Activated T-cell treated with anti-CD3 and anti-CD28 coated beads, Interleukin-2, amount 50 U/mL, for 24 hours (primary cell): ENCODE results near the gene DMRTC2.

Experiments
- DNase-seq: peaks from one replicate; pipeline ENCODE4 v3.0.0-alpha.2; 2020
- H3K27ac Mint-ChIP-seq: 2 replicates; pipeline ENCODE4 v1.8.0; 2020; ENCODE audit warnings: mild to moderate bottlenecking, mixed read lengths
- H3K27me3 Mint-ChIP-seq: 2 replicates; pipeline ENCODE4 v1.8.0; 2020; ENCODE audit warnings: mixed read lengths
- H3K36me3 Mint-ChIP-seq: 2 replicates; pipeline ENCODE4 v1.8.0; 2020; ENCODE audit warnings: low read depth, mixed read lengths
- H3K4me1 Mint-ChIP-seq: 2 replicates; pipeline ENCODE4 v1.8.0; 2020; ENCODE audit warnings: low read depth, mixed read lengths
- H3K4me3 Mint-ChIP-seq: 2 replicates; pipeline ENCODE4 v1.8.0; 2020; ENCODE audit warnings: mild to moderate bottlenecking, moderate library complexity, mixed read lengths
- H3K9me3 Mint-ChIP-seq: 2 replicates; pipeline ENCODE4 v1.8.0; 2020; ENCODE audit warnings: mixed read lengths

Gene DMRTC2

DNA sequence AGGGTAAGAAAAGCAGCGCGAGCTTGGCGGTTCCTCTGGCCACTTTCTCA lies at the start of gene DMRTC2:
Gene DMRTC2, plus strand, starts transcription at position 42 of the 50 bp plus-strand sequence. CDS start 2,387 bp downstream, outside the sequence.
- no peak within 1 kb of the TSS for H3K4me3 Mint-ChIP-seq
- H3K36me3 Mint-ChIP-seq = no peaks in the 10 kb centered on the region
- H3K9me3 Mint-ChIP-seq = no peaks in the 10 kb centered on the region
- no peak for DNase-seq
- H3K27ac Mint-ChIP-seq = no peak within 1 kb of the TSS
- H3K27me3 Mint-ChIP-seq = no peaks in the 10 kb centered on the region
- no peaks in the 10 kb centered on the region for H3K4me1 Mint-ChIP-seq

DNA sequence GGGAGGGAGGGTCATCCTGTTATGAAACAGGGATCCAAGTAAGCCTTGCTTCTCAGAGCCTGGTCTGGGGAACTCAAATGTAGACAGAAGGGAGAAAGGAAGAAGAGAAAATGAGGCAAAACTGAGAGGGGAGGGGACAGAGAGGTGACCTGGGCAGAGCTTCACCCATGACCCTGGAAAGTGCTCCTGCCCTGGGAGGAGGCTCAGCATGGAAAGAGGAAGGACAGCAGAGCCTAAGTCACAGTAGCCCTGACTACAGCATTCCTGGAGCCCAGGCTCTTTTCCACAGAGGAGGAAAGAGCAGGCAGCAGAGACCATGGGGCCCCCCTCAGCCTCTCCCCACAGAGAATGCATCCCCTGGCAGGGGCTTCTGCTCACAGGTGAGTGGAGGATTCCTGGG lies 48.5 kb upstream of the DMRTC2 start, which contains the start of gene CEACAM3:
Gene CEACAM3, plus strand, starts transcription at position 226 of the 400 bp plus-strand sequence. Its CDS starts 91 bp downstream, at position 317.
- Mint-ChIP-seq H3K27me3 (peaks cover 36% of the 10 kb centered on the region), H3K9me3 (no peaks in the 10 kb centered on the region), H3K27ac (no peak within 1 kb of the TSS), H3K4me3 (no peak within 1 kb of the TSS), H3K36me3 (no peaks in the 10 kb centered on the region), H3K4me1 (peaks cover 6% of the 10 kb centered on the region)
- no peak for DNase-seq

DNA sequence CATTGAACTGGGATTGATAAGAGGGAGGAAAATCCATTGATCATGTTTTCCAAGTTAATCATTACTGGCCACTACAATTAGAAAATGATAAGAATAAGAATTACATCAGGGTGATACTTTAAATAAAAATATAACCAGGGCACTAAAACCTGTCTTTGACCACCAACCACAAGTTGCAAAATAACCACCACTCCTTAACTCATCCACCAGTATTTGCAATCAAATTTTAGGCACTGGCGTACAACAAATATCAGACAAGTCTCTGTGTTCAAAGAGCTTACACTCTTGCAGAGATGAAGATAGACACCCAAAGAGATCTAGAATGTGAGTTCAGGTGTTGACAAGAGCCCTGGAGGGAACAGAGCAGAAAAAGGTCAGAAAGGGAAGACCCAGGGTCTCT lies 47.9 kb upstream of the DMRTC2 start:
- H3K4me3 Mint-ChIP-seq = no peak overlapping the region
- no peaks in the 10 kb centered on the region for H3K9me3 Mint-ChIP-seq
- peaks cover 30% of the 10 kb centered on the region for H3K27me3 Mint-ChIP-seq
- DNase-seq = no peak
- H3K27ac Mint-ChIP-seq = no peak overlapping the region
- H3K36me3 Mint-ChIP-seq = no peaks in the 10 kb centered on the region
- H3K4me1 Mint-ChIP-seq = peaks cover 11% of the 10 kb centered on the region

DNA sequence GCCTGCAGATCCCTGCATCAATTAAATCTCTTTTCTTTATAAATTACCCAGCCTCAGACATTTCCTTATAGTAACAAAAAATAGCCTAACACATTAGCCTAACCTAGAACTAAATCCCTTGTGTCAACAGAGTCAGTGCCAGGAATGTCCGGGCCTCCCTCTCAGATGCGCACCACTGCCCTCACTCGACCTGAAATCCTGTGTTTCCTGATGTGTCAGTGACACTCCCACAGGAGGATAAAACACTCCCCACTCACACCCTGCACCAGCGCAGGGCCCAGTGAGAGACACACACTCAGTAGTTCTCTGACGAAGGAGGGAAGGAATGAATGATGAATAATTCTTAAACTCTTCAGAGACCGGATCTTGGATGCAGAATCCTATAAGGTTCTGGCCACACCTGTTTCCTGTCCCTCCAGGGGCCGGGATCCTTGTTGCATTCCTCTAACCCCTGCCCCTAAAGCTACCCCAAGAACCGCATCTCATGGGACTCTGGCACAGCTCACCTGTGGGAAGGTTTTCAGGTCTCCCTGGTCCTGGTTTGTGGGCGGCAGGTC lies 45.3 kb upstream of the DMRTC2 start:
- Mint-ChIP-seq H3K27me3 (peaks cover 13% of the 10 kb centered on the region), H3K27ac (no peak overlapping the region), H3K9me3 (no peaks in the 10 kb centered on the region), H3K4me3 (no peak overlapping the region), H3K4me1 (peaks cover 32% of the 10 kb centered on the region), H3K36me3 (no peaks in the 10 kb centered on the region)
- DNase-seq = no peak

DNA sequence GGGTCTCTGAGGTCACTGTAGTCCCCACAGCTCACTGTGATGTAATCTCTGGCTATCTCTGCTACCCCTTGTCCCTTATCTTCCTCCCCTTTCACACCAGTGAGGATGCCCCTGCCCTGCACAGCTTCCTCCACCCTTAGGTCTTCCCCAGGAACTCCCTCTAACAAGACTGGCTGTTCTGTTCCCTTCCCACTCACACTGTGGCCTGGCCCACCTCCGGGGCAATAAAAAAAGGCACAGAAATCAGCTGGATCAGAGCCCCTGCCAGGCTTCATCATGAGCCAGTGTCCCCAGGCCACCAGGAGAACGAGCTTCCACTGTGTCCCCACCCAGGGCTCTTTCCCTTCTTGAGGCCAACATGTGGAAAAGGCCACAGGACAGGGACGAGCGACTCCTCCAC lies 43.8 kb upstream of the DMRTC2 start:
- no peak for DNase-seq
- no peaks in the 10 kb centered on the region for H3K9me3 Mint-ChIP-seq
- H3K4me3 Mint-ChIP-seq = no peak overlapping the region

DNA sequence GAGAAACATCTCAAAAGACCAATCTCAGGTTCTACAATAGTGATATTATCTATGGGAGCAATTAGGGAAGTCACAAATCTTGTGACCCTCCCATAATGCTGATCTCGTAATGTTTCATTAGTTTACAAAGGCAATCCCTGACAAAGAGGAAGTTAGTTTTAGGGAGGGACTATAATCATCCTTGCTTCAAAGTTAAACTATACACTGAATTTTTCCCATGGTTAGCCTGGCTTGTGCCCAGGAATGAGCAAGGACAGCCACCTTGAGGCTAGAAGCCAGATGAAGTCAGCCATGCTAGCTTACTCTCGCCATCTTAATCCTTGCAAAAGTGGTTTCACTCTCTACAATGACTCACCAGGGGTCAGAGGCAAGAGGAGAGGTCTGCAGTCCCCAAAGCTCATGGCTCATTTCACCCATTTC lies 43.0 kb upstream of the DMRTC2 start:
- no peak overlapping the region for H3K27ac Mint-ChIP-seq
- no peaks in the 10 kb centered on the region for H3K9me3 Mint-ChIP-seq
- H3K4me1 Mint-ChIP-seq = peaks cover 38% of the 10 kb centered on the region
- H3K27me3 Mint-ChIP-seq = peaks cover 3% of the 10 kb centered on the region
- H3K36me3 Mint-ChIP-seq = no peaks in the 10 kb centered on the region
- no peak overlapping the region for H3K4me3 Mint-ChIP-seq
- no peak for DNase-seq

More for the DNA sequence above, 43.8 kb upstream of the DMRTC2 start:
- peaks cover 8% of the 10 kb centered on the region for H3K27me3 Mint-ChIP-seq
- H3K4me1 Mint-ChIP-seq = peaks cover 38% of the 10 kb centered on the region
- no peaks in the 10 kb centered on the region for H3K36me3 Mint-ChIP-seq
- no peak overlapping the region for H3K27ac Mint-ChIP-seq

DNA sequence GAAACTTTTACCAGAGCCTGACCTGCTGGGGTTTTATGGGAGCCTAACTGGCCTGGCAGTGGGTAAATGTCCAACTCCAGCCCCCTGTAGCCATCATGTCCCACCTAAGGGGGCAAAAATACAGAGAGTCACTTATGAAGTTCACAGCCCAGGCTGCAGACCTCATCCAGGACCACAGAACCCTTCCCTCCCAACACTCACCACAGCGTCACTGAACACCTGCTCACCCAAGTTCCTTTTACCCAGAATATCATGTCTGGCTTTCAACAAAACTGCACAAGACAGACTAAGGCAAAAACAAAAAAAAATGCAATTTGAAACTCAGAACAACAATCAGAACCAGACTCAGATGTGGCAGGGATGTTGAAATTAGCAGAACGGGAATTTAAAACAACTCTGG lies 42.1 kb upstream of the DMRTC2 start:
- Mint-ChIP-seq H3K36me3 (no peaks in the 10 kb centered on the region), H3K27ac (peak overlapping the region; percentile 51), H3K27me3 (no peaks in the 10 kb centered on the region), H3K4me3 (no peak overlapping the region), H3K4me1 (peaks cover 38% of the 10 kb centered on the region), H3K9me3 (no peaks in the 10 kb centered on the region)
- no peak for DNase-seq

DNA sequence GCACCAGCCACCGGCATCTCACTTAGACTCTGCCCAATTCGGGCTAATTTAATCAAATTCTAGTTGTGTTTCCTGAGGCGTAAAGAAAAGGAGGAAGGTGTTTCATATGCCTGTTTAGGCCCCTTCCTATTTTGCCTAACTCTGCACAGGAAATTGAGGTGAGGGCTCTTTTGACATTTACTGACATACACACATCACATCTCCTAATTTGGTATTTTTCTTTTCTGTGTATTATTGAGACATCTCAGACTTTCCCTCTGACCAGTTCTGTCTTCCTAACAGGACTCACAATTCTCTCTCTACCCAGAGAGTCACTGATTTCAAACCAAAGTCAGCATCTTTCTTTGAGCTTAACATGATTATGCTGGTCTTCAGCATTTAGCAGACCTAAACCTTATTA lies 40.5 kb upstream of the DMRTC2 start:
- H3K27ac Mint-ChIP-seq = peak overlapping the region; percentile 64
- H3K36me3 Mint-ChIP-seq = no peaks in the 10 kb centered on the region
- H3K4me3 Mint-ChIP-seq = no peak overlapping the region
- no peak for DNase-seq
- no peaks in the 10 kb centered on the region for H3K27me3 Mint-ChIP-seq
- no peaks in the 10 kb centered on the region for H3K9me3 Mint-ChIP-seq
- peaks cover 38% of the 10 kb centered on the region for H3K4me1 Mint-ChIP-seq

DNA sequence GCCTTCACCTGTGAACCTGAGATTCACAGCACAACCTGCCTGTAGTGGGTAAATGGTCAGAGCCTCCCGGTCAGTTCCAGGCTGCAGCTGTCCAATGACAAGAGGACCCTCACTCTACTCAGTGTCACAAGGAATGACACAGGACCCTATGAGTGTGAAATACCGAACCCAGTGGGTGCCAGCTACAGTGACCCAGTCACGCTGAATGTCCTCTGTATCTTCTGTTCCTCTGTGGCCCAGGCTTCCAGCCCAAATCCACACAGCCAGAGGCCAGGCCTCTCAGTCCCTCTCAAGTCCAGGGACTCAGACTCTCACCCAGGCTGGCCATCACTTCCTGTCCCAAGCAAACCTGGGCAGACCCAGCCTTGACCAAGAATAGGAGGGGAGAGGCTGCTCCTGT lies 37.7 kb upstream of the DMRTC2 start:
- peaks cover 7% of the 10 kb centered on the region for H3K27me3 Mint-ChIP-seq
- H3K27ac Mint-ChIP-seq = no peak overlapping the region
- no peaks in the 10 kb centered on the region for H3K9me3 Mint-ChIP-seq
- H3K4me1 Mint-ChIP-seq = peaks cover 27% of the 10 kb centered on the region
- H3K36me3 Mint-ChIP-seq = no peaks in the 10 kb centered on the region
- H3K4me3 Mint-ChIP-seq = no peak overlapping the region
- no peak for DNase-seq

DNA sequence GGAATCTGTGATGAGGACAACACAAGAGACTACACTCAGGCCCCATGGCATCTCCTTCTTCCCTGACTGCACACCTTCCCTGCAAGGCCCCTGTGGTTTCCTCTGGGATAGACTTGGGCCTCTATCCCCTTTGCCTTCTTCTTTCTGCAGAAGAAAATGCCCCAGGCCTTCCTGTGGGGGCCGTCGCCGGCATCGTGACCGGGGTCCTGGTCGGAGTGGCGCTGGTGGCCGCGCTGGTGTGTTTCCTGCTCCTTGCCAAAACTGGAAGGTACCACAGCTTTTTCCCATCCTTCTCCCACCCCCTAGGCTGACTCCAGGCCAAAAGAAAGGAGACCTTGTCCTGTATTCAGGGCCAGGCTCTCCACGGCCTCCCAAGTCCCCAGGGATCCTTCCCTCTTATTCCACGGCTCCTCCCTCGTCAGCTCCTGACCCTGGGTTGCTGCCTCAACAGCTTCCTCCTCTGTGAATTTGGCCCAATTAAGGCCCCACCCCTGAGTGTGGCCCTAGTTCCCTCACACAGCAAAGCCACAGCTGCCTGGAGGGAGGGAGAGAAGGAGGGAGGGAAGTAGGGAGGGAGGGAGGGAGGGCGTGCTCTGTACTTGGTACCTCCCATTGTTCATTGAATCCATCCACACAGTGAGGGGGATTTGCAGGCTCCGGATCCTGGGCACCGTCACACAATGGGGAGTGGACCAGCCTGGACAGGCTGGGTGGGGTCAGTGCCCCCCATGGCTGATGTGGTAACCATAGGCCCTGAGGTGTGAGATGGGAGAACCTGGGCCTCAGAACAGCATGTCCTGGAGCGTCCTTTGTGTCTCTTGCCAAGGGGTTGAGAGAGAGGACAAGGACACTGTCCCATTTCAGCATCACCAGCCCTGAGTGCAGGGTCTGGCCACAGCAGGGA lies 35.9 kb upstream of the DMRTC2 start:
- no peak overlapping the region for H3K27ac Mint-ChIP-seq
- H3K27me3 Mint-ChIP-seq = peaks cover 7% of the 10 kb centered on the region
- no peaks in the 10 kb centered on the region for H3K9me3 Mint-ChIP-seq
- H3K4me1 Mint-ChIP-seq = peaks cover 16% of the 10 kb centered on the region
- H3K4me3 Mint-ChIP-seq = no peak overlapping the region
- DNase-seq = no peak
- no peaks in the 10 kb centered on the region for H3K36me3 Mint-ChIP-seq

DNA sequence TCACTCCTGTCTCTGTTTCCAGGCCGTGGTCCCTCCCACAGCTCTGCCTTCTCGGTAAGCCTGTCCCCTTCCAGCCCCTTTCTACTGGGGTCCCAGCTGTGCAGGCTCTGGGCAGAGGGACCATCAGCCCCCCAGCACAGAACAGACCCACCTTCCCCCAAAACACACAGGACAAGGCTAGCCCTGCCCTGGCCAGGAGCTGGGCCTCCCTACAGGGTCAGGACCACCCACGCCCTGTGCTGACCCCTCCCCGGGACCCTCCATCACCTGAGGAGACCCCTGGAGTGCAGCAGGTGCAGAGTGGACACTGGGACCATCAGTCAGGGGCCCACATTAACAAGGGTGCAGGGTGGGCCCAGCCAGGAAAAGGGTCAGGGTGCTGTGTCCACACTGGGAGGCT lies 34.5 kb upstream of the DMRTC2 start:
- peaks cover 7% of the 10 kb centered on the region for H3K27me3 Mint-ChIP-seq
- H3K27ac Mint-ChIP-seq = no peak overlapping the region
- no peaks in the 10 kb centered on the region for H3K36me3 Mint-ChIP-seq
- peaks cover 11% of the 10 kb centered on the region for H3K4me1 Mint-ChIP-seq
- no peaks in the 10 kb centered on the region for H3K9me3 Mint-ChIP-seq
- H3K4me3 Mint-ChIP-seq = no peak overlapping the region
- no peak for DNase-seq

DNA sequence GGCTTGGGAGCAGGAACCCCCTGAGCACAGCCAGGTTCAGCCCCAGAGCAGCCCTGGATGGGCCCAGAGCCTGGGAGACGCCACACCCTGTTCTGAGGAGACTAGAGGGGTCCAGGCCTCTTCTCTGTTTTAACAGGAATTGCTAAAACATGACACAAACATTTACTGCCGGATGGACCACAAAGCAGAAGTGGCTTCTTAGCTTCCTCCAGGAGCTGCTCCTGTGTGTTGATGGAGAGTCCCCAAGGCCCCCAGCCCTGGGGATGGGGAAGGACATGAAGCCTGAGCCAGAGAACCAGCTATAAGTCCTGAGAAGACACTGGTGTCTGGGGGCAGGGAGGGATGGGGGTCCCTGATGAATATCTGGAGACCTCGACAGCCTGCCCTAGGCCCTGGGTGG lies 33.8 kb upstream of the DMRTC2 start:
- Mint-ChIP-seq H3K9me3 (no peaks in the 10 kb centered on the region), H3K4me1 (peaks cover 6% of the 10 kb centered on the region), H3K36me3 (no peaks in the 10 kb centered on the region), H3K27me3 (peaks cover 7% of the 10 kb centered on the region), H3K27ac (no peak overlapping the region), H3K4me3 (no peak overlapping the region)
- no peak for DNase-seq

DNA sequence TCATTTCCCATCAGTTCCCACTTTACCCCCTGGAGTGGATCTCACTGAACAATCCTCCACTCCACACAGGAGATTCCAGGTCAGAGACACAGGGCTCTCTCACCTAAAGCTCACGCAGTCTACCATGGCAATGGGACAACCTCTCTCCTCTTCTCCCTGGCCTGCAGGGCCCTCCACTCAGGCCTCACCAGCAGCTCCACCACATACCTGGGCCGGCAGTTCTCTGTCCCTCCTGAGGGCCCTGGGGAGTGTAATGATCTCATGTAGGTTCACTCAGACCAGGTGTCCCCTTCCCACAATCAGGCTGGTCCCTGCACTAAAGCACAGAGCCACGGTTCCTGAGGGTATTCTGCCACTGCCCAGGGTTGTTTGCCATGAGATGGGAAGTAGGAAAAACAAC lies 32.9 kb upstream of the DMRTC2 start:
- H3K9me3 Mint-ChIP-seq = no peaks in the 10 kb centered on the region
- H3K4me1 Mint-ChIP-seq = peaks cover 6% of the 10 kb centered on the region
- H3K4me3 Mint-ChIP-seq = no peak overlapping the region
- no peak for DNase-seq
- H3K27me3 Mint-ChIP-seq = peaks cover 7% of the 10 kb centered on the region
- H3K27ac Mint-ChIP-seq = no peak overlapping the region
- H3K36me3 Mint-ChIP-seq = no peaks in the 10 kb centered on the region

DNA sequence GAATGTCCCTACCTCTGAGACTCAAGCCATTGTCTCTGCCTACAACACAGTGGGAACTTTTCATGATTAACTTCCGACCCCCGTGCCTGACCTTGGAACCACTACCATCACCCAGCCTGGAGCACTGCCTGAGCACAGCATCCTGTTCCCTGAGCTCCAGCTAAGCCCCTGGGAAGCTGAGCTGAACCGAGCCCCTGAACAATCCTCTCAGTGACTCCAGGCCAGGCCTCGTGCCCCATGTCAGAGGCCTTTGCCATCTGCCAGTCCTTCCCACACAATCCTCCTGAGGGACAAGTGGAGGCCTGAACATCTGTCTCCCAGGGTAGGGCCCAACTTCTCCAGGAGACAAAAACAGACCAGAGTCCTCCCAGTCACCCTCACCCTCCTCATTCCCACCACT lies 30.9 kb upstream of the DMRTC2 start:
- Mint-ChIP-seq H3K27me3 (peaks cover 7% of the 10 kb centered on the region), H3K36me3 (no peaks in the 10 kb centered on the region), H3K4me1 (peaks cover 6% of the 10 kb centered on the region), H3K4me3 (no peak overlapping the region), H3K27ac (no peak overlapping the region), H3K9me3 (no peaks in the 10 kb centered on the region)
- DNase-seq = no peak

DNA sequence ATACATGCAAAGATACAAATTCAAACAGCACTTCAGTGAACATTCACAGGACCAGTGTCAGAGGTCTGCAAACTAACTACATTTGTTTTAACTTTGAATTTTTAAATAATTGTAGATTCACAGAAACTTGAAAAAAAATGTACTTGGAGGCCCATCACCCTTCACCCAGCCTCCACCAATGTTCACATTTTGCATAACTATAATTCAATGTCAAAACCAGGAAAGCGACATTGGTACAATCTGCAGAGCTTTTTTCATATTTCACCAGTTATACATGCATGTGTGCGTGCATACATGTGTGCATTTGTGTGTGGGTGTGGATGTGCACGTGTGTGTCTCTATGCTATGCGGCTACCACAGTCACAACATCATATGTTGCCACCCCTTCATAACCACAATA lies 29.5 kb upstream of the DMRTC2 start:
- no peak overlapping the region for H3K27ac Mint-ChIP-seq
- no peaks in the 10 kb centered on the region for H3K9me3 Mint-ChIP-seq
- no peak overlapping the region for H3K4me3 Mint-ChIP-seq
- no peak for DNase-seq
- H3K36me3 Mint-ChIP-seq = no peaks in the 10 kb centered on the region
- peaks cover 6% of the 10 kb centered on the region for H3K4me1 Mint-ChIP-seq
- peaks cover under 1% of the 10 kb centered on the region for H3K27me3 Mint-ChIP-seq

DNA sequence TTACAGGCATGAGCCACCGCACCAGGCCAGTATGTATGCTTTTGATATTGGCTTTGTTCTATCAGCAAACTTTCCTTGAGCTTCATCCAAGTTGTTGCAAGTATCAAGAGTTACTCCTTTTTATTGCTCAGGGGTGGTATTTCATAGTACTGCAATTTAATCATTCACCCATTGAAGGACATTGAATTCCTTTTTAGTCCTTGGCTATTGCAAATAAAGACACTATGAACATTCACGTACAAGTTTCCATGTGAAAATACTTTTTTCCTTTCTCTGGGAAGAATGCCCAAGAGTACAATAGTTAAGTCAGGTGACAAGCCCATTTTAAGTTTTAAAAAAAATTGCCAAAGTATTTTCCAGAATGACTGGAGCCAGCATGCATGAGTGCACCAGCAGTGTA lies 28.1 kb upstream of the DMRTC2 start:
- Mint-ChIP-seq H3K27me3 (peaks cover 13% of the 10 kb centered on the region), H3K9me3 (no peaks in the 10 kb centered on the region), H3K36me3 (no peaks in the 10 kb centered on the region), H3K4me1 (peaks cover 9% of the 10 kb centered on the region), H3K4me3 (no peak overlapping the region), H3K27ac (no peak overlapping the region)
- no peak for DNase-seq
